ENCODE data around the gene DLG5. TPM values are rescaled to one million over a fixed set of nuclear protein-coding genes. Genes with fewer than 3 reads are reported as not detected.

DLG5 gene
- total RNA-seq, 1 experiment from 2014 or later = 28.4 TPM

DNA sequence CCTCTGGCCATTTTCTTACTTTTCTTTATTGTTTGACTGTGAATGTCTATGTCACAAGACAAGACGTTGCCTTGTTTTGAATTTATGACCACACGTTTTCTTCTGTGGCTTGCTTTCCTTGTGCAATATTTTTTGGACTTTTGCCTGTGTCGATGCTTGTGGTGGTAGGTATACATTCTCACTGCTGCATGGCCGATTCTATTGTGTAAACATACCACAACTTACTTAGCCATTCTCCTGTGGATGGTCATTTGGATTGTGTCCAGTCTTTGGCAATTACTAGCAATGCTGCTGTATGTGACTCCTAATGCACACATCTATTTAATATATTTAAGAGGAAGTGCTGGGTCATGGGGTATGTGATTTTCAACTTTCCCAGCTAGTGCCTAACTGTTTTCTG lies 18.0 kb upstream of the DLG5 start:
- peak; percentile 81 for DNase-seq (ENCODE audit: low read depth)

DNA sequence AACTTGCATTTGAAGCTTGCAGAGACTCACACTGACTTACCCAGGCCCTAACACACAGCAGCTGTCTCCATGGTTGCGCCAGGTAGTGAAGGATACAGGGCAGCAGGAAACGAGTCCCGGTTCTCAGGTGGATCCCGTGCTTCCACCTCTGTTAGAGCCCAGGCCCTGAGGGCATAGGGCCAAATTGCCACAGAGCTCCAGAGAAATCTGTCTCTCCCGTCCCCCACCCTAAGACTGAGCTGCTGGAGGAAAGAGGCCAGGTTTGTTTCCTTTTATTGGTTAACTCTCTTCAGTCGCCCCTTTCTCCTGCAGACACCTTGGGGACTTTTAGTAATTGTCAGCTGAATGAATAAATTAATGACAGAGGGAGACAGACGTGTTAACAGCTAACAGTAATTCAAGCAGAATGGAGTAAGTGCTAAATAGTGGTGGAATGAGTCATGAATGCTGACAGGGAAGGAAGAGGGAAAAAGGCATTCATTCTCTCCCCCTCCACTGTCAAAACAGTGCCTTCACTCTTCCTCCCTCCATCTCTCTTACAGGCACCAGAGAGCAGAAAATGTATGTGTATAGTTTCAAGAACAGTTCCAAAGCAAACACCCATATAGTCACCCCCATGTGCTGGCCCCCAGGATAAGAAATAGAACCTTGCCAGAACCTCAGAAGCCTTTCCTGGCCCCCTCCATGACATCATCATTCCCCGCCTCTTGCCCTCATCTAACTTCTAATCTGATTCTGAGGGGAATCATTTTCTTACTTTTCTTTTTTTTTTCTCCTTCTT lies 16.8 kb upstream of the DLG5 start:
- DNase-seq (ENCODE audit: low read depth) = peak; percentile 92

DNA sequence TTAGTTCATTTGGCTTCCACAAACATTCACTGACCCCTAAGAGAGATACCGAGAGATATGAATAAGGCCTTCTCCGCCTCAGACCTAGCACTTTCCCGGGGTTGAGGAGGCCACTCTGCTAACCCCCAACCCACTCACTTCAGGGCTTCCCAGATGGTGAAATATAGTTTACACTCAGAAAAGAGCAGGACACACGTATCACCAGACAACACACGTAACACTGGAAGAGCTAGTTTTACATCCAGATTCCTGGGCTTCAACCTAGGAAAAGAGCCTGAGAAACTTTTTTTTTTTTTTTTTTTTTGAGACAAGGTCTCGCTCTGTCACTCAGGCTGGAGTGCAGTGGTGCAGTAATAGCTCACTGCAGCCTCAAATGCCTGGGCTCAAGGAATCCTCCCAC lies 15.2 kb upstream of the DLG5 start:
- DNase-seq (ENCODE audit: low read depth) = no peak

- DNase-seq (ENCODE audit: low read depth) = no peak
Observed at GRCh38 chr10:77940627-77941026, 14.1 kb upstream of the DLG5 start.

DNA sequence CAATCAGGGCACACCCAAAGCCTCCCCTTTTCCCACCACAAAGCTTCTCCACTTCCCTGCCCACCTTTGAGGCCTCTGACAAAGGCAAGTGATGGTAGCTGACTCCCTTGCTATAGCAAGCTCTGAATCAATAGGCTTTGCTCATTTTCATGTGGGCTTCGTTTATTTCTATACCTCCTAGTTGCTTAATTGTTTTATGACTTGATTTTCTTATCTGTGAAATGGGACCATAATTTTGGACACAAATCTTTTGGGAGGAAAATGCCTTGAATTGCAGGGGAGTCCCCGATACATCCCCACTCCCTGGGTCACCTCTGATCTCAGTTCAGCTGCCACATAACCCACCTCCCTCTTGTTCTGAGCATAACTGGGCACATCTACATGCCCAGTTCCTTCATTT lies 13.7 kb upstream of the DLG5 start:
- no peak for DNase-seq (ENCODE audit: low read depth)

DNA sequence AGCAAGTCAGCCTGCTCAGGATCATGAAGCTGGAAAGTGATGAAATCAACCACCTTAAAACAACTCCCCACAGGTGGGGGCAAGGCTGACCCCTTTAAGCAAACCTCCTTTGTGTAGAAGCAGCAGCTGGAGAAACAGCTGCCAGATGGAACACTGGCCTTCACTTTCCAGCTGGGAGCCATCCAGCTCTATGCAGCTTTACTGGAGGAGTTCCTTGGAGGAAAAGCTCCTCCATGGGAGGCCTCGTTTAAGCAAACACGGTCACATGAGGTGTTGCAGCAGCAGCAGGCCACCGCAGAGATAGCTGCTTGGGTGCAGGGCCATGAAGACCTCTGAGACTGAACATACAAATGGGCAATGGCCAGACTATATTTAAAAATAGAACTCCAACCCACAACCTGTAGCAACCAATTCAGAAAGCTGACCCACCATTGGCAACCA lies 13.0 kb upstream of the DLG5 start:
- no peak for DNase-seq (ENCODE audit: low read depth)

- DNase-seq (ENCODE audit: low read depth) = no peak
Observed at GRCh38 chr10:77936697-77937567, 10.4 kb upstream of the DLG5 start.

- DNase-seq (ENCODE audit: low read depth) = no peak
Observed at GRCh38 chr10:77932016-77932715, 5.6 kb upstream of the DLG5 start.

DNA sequence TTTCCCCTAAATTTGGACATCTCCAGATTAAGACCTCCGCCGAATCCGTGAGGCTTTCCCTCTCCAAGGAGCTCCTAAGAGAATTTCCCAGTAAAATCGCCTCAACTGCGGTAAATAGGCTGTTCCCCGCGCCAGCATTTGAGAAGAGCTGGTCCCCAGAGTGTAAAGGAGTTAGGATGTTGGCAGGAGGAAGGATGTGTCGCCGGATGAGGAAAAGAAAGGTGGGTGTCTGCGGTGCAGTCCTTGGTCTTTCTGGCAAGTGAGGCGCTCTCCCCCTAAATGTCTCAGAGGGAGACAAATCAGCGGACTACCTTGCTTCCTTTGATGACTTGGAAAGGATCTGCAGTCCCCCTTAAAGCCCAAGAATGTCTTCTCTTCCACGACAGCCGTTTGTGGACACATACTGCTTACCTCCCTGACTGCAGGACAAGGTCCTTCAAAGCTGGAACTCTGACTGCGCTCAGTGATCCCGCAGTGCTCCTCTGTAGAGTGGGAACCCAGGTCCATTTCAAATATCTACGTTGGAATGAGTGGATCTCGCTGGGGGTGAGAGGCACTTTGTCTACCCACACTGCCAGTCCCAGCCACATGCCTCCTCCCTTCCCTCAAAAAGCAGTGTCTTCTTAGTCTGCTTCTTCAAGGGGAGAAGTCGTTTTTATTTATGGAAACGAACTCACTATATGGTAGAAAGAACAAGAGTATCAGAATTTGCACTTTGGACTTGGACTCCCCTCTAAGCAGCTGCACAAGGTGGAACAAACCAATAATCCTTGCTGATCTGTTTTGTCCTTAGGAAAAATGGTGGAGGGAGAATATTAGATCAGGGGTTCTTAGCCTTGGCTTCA lies 1.1 kb upstream of the DLG5 start:
- no peak for DNase-seq (ENCODE audit: low read depth)

DNA sequence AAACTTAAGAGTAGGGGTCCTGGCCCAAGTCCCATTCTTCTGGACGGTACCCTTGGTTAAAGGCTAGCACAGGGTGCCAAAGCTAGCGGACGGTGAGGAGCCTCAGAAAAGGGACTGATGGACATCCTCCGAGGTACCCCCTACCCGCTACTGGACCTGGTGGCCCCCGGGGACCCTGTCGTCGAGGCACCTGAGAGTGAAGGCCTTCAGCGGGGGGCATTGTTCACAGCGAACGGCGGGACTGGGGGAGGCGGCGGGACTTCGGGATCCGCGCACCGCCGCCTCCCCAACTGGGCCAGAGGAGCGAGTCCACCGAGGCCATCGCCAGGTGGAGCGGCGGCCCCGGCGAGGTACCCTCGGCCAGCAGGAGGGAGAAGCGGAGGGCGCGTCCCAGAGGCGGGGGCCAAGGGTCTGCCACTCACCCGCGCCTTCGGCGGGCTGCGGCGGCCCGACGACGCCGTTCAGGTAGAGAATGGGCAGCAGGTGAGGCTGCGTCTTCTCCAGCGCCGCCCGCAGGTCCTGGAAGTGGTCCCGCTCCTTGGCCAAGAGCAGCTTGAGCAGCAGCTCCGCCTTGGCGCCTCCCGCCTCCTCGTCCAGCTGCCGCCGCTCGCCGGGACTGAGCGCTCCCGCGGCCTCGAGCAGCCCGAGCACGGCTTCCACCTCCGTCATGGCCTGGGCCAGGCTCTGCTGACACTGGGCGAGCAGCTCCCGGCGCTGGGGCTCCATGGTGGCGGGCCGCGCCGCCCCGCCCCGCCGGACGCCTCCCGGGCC lies 575 bp downstream of the DLG5 start:
- DNase-seq (ENCODE audit: low read depth) = peak; percentile 31

DNA sequence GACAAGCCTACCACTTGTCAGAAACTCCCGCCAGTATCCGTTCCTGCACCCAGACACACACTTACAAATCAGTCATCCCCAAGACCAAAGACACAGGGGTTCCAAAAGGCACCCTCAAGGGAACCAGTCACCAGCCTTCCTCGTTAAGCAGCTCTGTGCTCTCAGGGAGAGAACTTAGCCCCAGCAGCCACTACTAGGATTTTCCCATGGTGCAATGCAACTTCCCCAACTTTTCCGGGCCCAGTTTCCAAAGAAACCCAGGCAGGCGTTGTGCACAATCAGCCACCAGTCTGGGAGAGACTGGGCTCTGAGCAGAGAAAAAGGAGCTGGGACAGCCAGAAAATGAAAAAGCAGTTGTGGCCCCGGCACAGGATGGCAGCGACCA lies 1.2 kb downstream of the DLG5 start:
- DNase-seq (ENCODE audit: low read depth) = peak; percentile 43

- no peak for DNase-seq (ENCODE audit: low read depth)
Observed at GRCh38 chr10:77922566-77923179, 3.9 kb downstream of the DLG5 start.

- no peak for DNase-seq (ENCODE audit: low read depth)
Observed at GRCh38 chr10:77922055-77922454, 4.5 kb downstream of the DLG5 start.

DNA sequence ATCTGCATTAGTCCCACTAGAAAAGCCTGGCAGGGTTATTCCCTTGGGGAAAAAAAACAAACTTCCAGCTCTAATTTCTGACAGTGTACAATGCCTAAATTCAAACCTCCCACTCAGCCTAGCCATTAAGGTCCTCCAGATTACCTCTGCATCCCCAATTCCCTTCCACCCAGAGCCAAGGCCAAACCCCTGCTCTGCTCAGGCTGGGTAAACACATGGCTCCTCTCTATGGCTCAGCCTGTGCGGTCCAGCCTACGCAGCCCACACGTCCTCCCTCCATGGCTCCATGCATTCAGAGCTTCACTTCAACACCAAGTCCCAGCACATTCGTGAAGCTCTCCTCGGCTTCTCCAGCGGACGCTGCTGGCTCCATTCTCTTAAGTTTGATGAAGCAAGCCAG lies 5.2 kb downstream of the DLG5 start:
- DNase-seq (ENCODE audit: low read depth) = no peak

GRCh38 chr10:77920495-77920894 lies 6.1 kb downstream of the DLG5 start:
- DNase-seq (ENCODE audit: low read depth) = no peak

- peak; percentile 79 for DNase-seq (ENCODE audit: low read depth)
Observed at GRCh38 chr10:77919713-77920108, 6.8 kb downstream of the DLG5 start.

GRCh38 chr10:77915319-77916105 lies 11.0 kb downstream of the DLG5 start:
- no peak for DNase-seq (ENCODE audit: low read depth)

DNA sequence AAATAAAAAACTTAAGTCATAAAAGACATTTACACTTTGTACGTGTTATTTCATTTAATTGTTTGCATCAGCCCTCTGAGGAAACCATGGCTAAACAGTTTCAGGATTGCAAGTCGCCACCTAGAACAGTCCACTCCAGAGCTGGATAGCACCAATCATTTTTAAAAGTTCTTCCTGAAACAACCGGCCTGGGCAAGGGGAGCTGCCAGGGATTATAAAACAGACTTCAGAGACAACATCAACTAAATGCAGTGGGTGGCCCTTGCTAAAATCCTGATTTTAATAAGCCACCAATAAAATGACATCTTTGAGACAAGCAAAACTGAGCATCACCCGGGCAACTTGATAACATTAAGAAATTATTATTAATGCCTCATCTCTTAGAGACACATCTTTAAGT lies 13.5 kb downstream of the DLG5 start:
- DNase-seq (ENCODE audit: low read depth) = no peak

DNA sequence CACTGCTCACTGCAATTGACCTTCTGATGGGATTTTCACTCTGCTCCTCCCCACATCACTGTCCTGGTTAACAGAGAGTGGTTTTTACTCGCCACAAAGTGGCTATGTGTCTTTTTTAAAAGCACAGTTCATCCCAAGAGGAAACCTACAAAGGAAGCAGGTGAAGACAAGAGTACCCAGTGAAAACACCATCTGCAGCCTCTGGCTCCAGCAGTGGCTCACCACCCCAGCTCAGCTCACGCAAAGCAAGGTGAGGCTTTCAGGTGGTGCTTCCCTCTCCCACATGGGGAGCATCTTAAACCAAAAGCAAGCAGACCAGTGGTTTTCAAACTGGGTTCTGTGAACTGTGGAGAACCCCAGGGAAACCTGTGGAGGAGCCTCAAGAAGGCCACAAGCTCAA lies 14.0 kb downstream of the DLG5 start:
- no peak for DNase-seq (ENCODE audit: low read depth)

Data from HT1080 (cell line).